K562 (cell line): ENCODE data around the gene CDKL5. TPM values are rescaled to one million over a fixed set of nuclear protein-coding genes. Genes with fewer than 3 reads are reported as not detected.

Source experiments
- ATAC-seq: fragments of 200-7000 bp; cut with Tn5 transposase; 3 replicates; pipeline ENCODE4 v1.9.1; 2020; ENCODE audit warnings: moderate library complexity
- BruUV-seq: library from RNA; stranded (reverse); fragments of 400-500 nt; replicated peaks from 2 replicates; lab custom pipeline; 2021; lab: Mats Ljungman, UMichigan
- CTCF ChIA-PET: fragments of 300-600 bp; formaldehyde crosslinking; extraction: SDS; loops from one replicate; lab custom pipeline; 2021; ENCODE audit warnings: low intra/inter-chr PET ratio; lab: Yijun Ruan, JAX
- POLR2A ChIA-PET: fragments of 300-600, 350-650 bp; sonication (Branson Sonifier 250); formaldehyde crosslinking; extraction: SDS; loops from one replicate; lab custom pipeline; 2021; ENCODE audit warnings: antibody characterized with exemption, inconsistent platforms; lab: Yijun Ruan, JAX
- DNase-seq, 4 experiments: peaks; one replicate each; pipeline versions ENCODE4 v3.0.0 to v3.0.0-alpha.2; 2011 to 2018; ENCODE audit warnings: low spot score in 3 of 4, mixed read lengths in 3 of 4; ENCODE audit errors: extremely low read depth in 1 of 4
- FAIRE-seq: peaks from 2 replicates; lab custom pipeline; 2011; peaks lifted over from hg19 to GRCh38; lab: Jason Lieb, UNC
- H2AFZ ChIP-seq: 2 replicates; pipeline ENCODE4 v1.6.0; 2011; ENCODE audit warnings: low read depth, low read length, control low read depth, inconsistent platforms
- H3K27ac ChIP-seq: fragments of 200-600 bp; 3 replicates; pipeline ENCODE4 v1.8.0; 2011; ENCODE audit warnings: low read depth, mild to moderate bottlenecking, control low read depth, inconsistent platforms, low read length, moderate library complexity, mixed read lengths; ENCODE audit errors: extremely low read depth
- H3K27me3 ChIP-seq, 2 experiments: fragments of 300-600 bp in 1 of 2; 2 replicates in 1 of 2; 3 replicates in 1 of 2; pipeline versions ENCODE4 v1.6.0 to v1.8.0; 2011; ENCODE audit warnings: inconsistent platforms in 2 of 2, low read length in 2 of 2, mild to moderate bottlenecking in 1 of 2, mixed read lengths in 1 of 2, moderate library complexity in 1 of 2; ENCODE audit not compliant: control insufficient read depth in 2 of 2, insufficient read depth in 2 of 2
- H3K36me3 ChIP-seq: fragments of 300-600 bp; 3 replicates; pipeline ENCODE4 v1.8.0; 2011; ENCODE audit warnings: mild to moderate bottlenecking, low read length, inconsistent platforms; ENCODE audit not compliant: control insufficient read depth, insufficient read depth
- H3K4me1 ChIP-seq, 2 experiments: fragments of 200-600 bp in 1 of 2; replicated peaks in 1 of 2; 2 replicates in 1 of 2; 3 replicates in 1 of 2; pipeline versions ENCODE4 v1.5.1 to v1.8.0; 2011; ENCODE audit warnings: inconsistent platforms in 2 of 2, low read length in 2 of 2, mild to moderate bottlenecking in 1 of 2, mixed read lengths in 1 of 2, moderate library complexity in 1 of 2; ENCODE audit not compliant: control insufficient read depth in 2 of 2, insufficient read depth in 2 of 2
- H3K4me2 ChIP-seq: 2 replicates; pipeline ENCODE4 v1.6.1; 2011; ENCODE audit warnings: low read length, control low read depth, inconsistent platforms, mixed read lengths; ENCODE audit not compliant: insufficient read depth
- H3K4me3 ChIP-seq: fragments of 200-600 bp; sonication (generic), shearing (Covaris generic); 2 replicates; pipeline ENCODE4 v1.5.1; 2016; ENCODE audit warnings: control low read depth, inconsistent platforms
- H3K79me2 ChIP-seq: fragments of 200-600 bp; 3 replicates; pipeline ENCODE4 v1.8.0; 2011; ENCODE audit warnings: low read length, inconsistent platforms; ENCODE audit not compliant: control insufficient read depth, insufficient read depth
- H3K9ac ChIP-seq, 2 experiments: 2 replicates each; pipeline versions ENCODE4 v1.6.0 to v1.6.1; 2011; ENCODE audit warnings: low read depth in 2 of 2, low read length in 2 of 2, control low read depth in 1 of 2, inconsistent platforms in 1 of 2, mild to moderate bottlenecking in 1 of 2, mixed read lengths in 1 of 2; ENCODE audit not compliant: insufficient read depth in 1 of 2
- H3K9me1 ChIP-seq: one replicate; pipeline ENCODE4 v1.6.0; 2011; ENCODE audit warnings: inconsistent platforms, mild to moderate bottlenecking, low read length, moderate library complexity; ENCODE audit not compliant: control insufficient read depth, insufficient read depth
- H3K9me3 ChIP-seq: replicated peaks from 2 replicates; pipeline ENCODE4 v1.5.1; 2011; ENCODE audit warnings: low read depth, low read length, inconsistent platforms; ENCODE audit not compliant: control insufficient read depth, insufficient read depth
- H4K20me1 ChIP-seq: replicated peaks from 2 replicates; pipeline ENCODE4 v1.6.1; 2011; ENCODE audit warnings: low read length, inconsistent platforms, mixed read lengths; ENCODE audit not compliant: control insufficient read depth, insufficient read depth
- CREB3 ChIP-seq: fragments of 450-650 bp; conservative IDR thresholded peaks from 2 replicates; pipeline ENCODE4 v1.6.1; 2016; ENCODE audit warnings: missing genetic modification characterization, low read depth, mild to moderate bottlenecking, missing compliant biosample characterization, moderate library complexity
- CREBBP ChIP-seq: IDR thresholded peaks from one replicate; pipeline ENCODE4 v1.6.1; 2012; ENCODE audit warnings: low read depth, mild to moderate bottlenecking, control low read depth, inconsistent platforms, low read length
- EZH2 ChIP-seq: IDR thresholded peaks from 2 replicates; pipeline ENCODE4 v1.6.1; 2012; ENCODE audit warnings: low read depth, mild to moderate bottlenecking, inconsistent platforms, low read length, borderline replicate concordance
- HBP1 ChIP-seq: fragments of 450-650 bp; formaldehyde crosslinking; IDR thresholded peaks from 2 replicates; pipeline ENCODE4 v1.4.0; 2022; ENCODE audit warnings: missing genetic modification characterization
- HMGN3 ChIP-seq: IDR thresholded peaks from 2 replicates; pipeline ENCODE4 v1.6.1; 2011; ENCODE audit warnings: borderline replicate concordance, low read depth, mild to moderate bottlenecking, mixed read lengths, low read length; ENCODE audit not compliant: insufficient read length; ENCODE audit errors: extremely low read depth
- L3MBTL2 ChIP-seq: fragments of 450-650 bp; IDR thresholded peaks from 2 replicates; pipeline ENCODE4 v1.6.1; 2016; ENCODE audit warnings: mild to moderate bottlenecking, moderate library complexity
- SAP30 ChIP-seq: fragments of 200-600 bp; sonication (generic); IDR thresholded peaks from 2 replicates; pipeline ENCODE4 v1.6.1; 2012; ENCODE audit warnings: borderline replicate concordance, low read depth, mild to moderate bottlenecking, moderate library complexity, low read length, control low read depth, inconsistent platforms; ENCODE audit not compliant: insufficient read depth, poor library complexity, severe bottlenecking
- ZNF512 ChIP-seq: IDR thresholded peaks from 2 replicates; pipeline ENCODE4 v1.6.1; 2016; ENCODE audit warnings: missing genetic modification characterization, missing compliant biosample characterization
- WGBS: fragments of 100-300 bp; shearing (Covaris generic); methylation state at CpG from one replicate; pipeline ENCODE4 v1.1.6; 2016; ENCODE audit warnings: low coverage, mixed read lengths; ENCODE audit not compliant: insufficient coverage; ENCODE audit errors: missing lambda C conversion rate; 5-methylcytosine and 5-hydroxymethylcytosine counted together
- in situ Hi-C: fragments of 300-500 bp; cut with MboI; formaldehyde crosslinking; loops from 4 replicates; pipeline ENCODE4 v1.15.0; 2018; ENCODE audit warnings: inconsistent platforms, mixed read lengths
- intact Hi-C: fragments of 100-400 bp; cut with micrococcal nuclease; formaldehyde crosslinking; loops from 2 replicates; pipeline ENCODE4 v1.14.2; 2022
- polyA plus RNA-seq, 8 experiments: library from polyadenylated mRNA; depleted of rRNA in 4 of 8; stranded (reverse) in 5 of 8; unstranded in 3 of 8; fragments of >200 nt; fragmentation: Nextera tagmentation in 2 of 8; fragmentation: Illumina TruSeq in 1 of 8; extraction: Ambion mirVana in 2 of 8; extraction: Trizol in 1 of 8; gene quantifications; 2 replicates each; pipeline versions ENCODE4 v1.2.1 to v1.2.3, GENCODE V29; 2011 to 2014; ENCODE audit warnings: inconsistent platforms in 1 of 8, missing spikeins in 1 of 8
- total RNA-seq, 7 experiments: library from RNA; depleted of rRNA in 6 of 7; stranded (reverse); fragments of >200 nt in 6 of 7; fragmentation: Illumina TruSeq in 2 of 7; extraction: Trizol in 2 of 7; gene quantifications; 2 replicates each; pipeline versions ENCODE4 v1.2.1 to v1.2.3, GENCODE V29; 2011 to 2021; ENCODE audit warnings: low replicate concordance in 1 of 7

The CDKL5 gene
- total and polyA plus RNA-seq, 9 of the 15 experiments (the other 6 are each of a cell fraction or from before 2014, with no cell fraction given): under 0.01 to 0.21 (median 0.04) TPM

GRCh38 chrX:18577400-18577799, 152.0 kb downstream of the CDKL5 start:
- Histone ChIP-seq H3K27me3 (no peaks in the 10 kb centered on the region), H3K36me3 (no peaks in the 10 kb centered on the region), H2AFZ (no peak overlapping the region), H3K4me1 (no peaks in the 10 kb centered on the region), H4K20me1 (no peaks in the 10 kb centered on the region), H3K9me1 (no peaks in the 10 kb centered on the region), H3K27ac (no peak overlapping the region), H3K4me2 (no peak overlapping the region), H3K79me2 (no peaks in the 10 kb centered on the region), H3K9ac (no peak overlapping the region), H3K4me3 (no peak overlapping the region)
- in situ Hi-C loops: no loop called here
- CTCF ChIA-PET: no interaction called here
- intact Hi-C loops: no loop called here
- 0% methylated on average over 2 of the region's 4 CpGs for WGBS
- no peak for ATAC-seq
- no peak for TF ChIP-seq HBP1 (CRISPR knock-in tag)
- TF ChIP-seq, all 486 proteins: peak for 0
- H3K9me3 ChIP-seq: no peaks in the 10 kb centered on the region
- FAIRE-seq (no peak), DNase-seq (no peak)
- no TSS peak for BruUV-seq
- POLR2A ChIA-PET: no interaction called here

GRCh38 chrX:18578546-18578945, 153.1 kb downstream of the CDKL5 start:
- H3K27me3 ChIP-seq: no peaks in the 10 kb centered on the region
- no peak for FAIRE-seq
- WGBS: 0% methylated on average over 2 of the region's 2 CpGs
- no peak overlapping the region for H3K4me2 ChIP-seq
- ChIA-PET POLR2A (no interaction called here), CTCF (no interaction called here)
- H2AFZ ChIP-seq: no peak overlapping the region
- in situ Hi-C loops (no loop called here), intact Hi-C loops (no loop called here)
- no peaks in the 10 kb centered on the region for H3K79me2 ChIP-seq
- no peak overlapping the region for H3K9ac ChIP-seq
- no peak overlapping the region for H3K4me3 ChIP-seq
- no peaks in the 10 kb centered on the region for H4K20me1 ChIP-seq
- no peaks in the 10 kb centered on the region for H3K9me3 ChIP-seq
- TF ChIP-seq CREBBP (no peak), ZNF512 (tag) (no peak), L3MBTL2 (no peak), SAP30 (no peak), HMGN3 (no peak), CREB3 (tag) (no peak), EZH2 (no peak)
- DNase-seq: no peak
- no peak overlapping the region for H3K27ac ChIP-seq
- no peaks in the 10 kb centered on the region for H3K4me1 ChIP-seq
- no peaks in the 10 kb centered on the region for H3K36me3 ChIP-seq
- no TSS peak for BruUV-seq
- no peak for ATAC-seq
- H3K9me1 ChIP-seq: no peaks in the 10 kb centered on the region
